Measurements from ENCODE around the gene KCNJ15.

Gene KCNJ15

DNA sequence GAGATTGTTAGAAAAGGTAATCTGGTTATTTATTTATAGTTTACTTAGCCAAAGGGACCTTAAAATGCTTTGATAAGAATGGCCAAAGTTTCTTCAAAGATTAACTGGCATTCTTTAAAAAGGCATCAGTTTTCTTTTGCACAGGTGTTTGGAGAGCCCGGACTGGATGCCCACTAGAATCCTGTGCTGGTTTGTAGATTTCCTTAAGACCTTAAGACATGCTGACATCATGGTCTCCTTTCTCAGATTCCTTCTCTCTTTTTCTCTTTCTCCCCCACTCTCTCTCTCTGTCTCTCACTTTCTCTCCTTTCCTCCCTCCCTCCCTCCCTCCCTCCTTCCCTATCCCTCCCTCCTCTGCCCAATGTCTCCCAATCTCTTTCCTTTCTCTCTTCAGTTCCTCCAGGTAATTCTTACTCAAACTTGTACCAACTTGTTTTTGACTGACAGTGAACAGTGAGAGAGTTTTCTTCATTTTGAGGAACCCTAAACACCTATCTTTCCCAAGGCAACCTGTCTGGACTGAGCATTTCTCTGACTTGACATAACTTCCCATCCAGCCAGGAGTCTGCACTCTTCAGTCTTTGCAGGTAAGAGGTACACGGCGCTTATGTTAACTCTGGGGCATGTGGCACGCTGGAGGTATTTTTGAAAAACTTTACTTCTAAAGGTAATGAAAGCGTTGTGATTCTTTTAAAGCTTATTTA lies at the start of gene KCNJ15:
KCNJ15 (plus strand) TSS at position 393 of the 704 bp plus-strand sequence. CDS start 42,271 bp downstream, outside the sequence.
- Histone ChIP-seq H3K36me3 (ENCODE audit: insufficient read depth, low read length) (no peaks in the 10 kb centered on the region), H3K27me3 (ENCODE audit: insufficient read depth, low read length) (peaks cover 7% of the 10 kb centered on the region), H3K9me3 (ENCODE audit: low read length) (no peaks in the 10 kb centered on the region), H2AFZ (ENCODE audit: low read depth, low read length) (no peak within 1 kb of the TSS), H3K4me3 (ENCODE audit: low read length) (no peak within 1 kb of the TSS), H3K4me1 (ENCODE audit: insufficient read depth, low read length) (no peaks in the 10 kb centered on the region)

DNA sequence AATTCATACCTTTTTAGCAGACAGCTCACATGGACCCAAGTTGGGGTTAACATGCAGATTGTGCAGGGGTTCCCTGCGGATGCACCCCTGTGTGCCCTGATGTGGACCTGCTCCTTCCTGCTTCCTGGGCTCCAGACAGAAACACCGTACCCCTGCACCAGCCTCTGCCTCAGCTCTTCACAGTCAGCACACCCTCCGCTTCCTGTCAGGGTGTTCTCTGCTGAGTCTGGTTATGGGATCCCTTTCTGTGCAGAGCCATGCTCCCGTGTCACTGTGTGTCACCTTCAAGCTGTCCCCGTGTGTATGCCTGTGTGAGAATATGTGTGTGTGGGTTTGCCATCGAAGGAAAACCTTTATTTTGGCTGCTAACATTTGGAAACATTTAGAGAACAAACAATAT lies 48.7 kb upstream of the KCNJ15 start:
- Histone ChIP-seq H3K27me3 (ENCODE audit: insufficient read depth, low read length) (no peaks in the 10 kb centered on the region), H3K36me3 (ENCODE audit: insufficient read depth, low read length) (no peaks in the 10 kb centered on the region), H3K4me3 (ENCODE audit: low read length) (no peak overlapping the region), H2AFZ (ENCODE audit: low read depth, low read length) (no peak overlapping the region), H3K9me3 (ENCODE audit: low read length) (no peaks in the 10 kb centered on the region), H3K4me1 (ENCODE audit: insufficient read depth, low read length) (no peaks in the 10 kb centered on the region)

DNA sequence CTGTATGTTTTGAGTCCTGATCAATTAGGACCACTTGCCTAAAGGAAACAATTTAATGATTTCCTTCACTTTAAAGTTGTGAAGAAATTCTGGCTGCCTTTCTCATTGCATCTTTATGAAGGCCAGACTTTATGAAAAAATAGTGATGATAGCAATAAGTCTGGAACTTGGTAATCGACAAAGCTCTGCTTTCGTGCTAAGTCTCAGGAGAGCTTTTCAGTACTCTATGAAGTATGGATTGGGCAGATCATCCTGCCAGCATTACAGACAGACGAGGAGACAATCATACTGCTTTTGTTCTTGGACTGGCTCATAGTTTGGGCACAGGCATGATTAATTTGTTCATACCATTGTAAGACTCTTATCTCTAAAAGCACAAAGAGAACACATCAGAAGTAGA lies 45.5 kb upstream of the KCNJ15 start:
- H3K4me3 ChIP-seq (ENCODE audit: low read length) = no peak overlapping the region
- no peaks in the 10 kb centered on the region for H3K27me3 ChIP-seq (ENCODE audit: insufficient read depth, low read length)
- no peaks in the 10 kb centered on the region for H3K4me1 ChIP-seq (ENCODE audit: insufficient read depth, low read length)
- H2AFZ ChIP-seq (ENCODE audit: low read depth, low read length) = no peak overlapping the region
- H3K9me3 ChIP-seq (ENCODE audit: low read length) = no peaks in the 10 kb centered on the region
- H3K36me3 ChIP-seq (ENCODE audit: insufficient read depth, low read length) = no peaks in the 10 kb centered on the region

DNA sequence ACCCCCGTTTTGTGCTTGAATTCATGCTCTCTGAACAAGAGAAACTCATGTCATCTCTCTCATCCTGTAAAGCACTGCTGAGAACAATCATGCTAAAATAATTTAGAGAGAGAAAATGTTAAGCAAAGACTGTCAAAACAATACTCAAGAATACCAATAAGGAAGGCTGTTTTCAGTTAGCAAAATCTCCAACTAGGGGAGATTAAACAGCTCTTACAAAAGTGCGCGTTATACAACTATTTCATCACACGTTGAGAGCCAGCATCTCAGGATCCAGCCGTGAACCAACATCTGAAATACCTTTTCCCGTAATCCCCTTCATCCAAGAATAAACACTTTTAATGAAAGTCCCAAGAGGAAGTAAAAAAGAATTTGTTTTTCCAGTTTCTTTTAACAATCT lies 44.1 kb upstream of the KCNJ15 start:
- H3K4me3 ChIP-seq (ENCODE audit: low read length) = no peak overlapping the region
- H3K4me1 ChIP-seq (ENCODE audit: insufficient read depth, low read length) = no peaks in the 10 kb centered on the region
- H2AFZ ChIP-seq (ENCODE audit: low read depth, low read length) = no peak overlapping the region
- no peaks in the 10 kb centered on the region for H3K27me3 ChIP-seq (ENCODE audit: insufficient read depth, low read length)
- no peaks in the 10 kb centered on the region for H3K9me3 ChIP-seq (ENCODE audit: low read length)
- no peaks in the 10 kb centered on the region for H3K36me3 ChIP-seq (ENCODE audit: insufficient read depth, low read length)

DNA sequence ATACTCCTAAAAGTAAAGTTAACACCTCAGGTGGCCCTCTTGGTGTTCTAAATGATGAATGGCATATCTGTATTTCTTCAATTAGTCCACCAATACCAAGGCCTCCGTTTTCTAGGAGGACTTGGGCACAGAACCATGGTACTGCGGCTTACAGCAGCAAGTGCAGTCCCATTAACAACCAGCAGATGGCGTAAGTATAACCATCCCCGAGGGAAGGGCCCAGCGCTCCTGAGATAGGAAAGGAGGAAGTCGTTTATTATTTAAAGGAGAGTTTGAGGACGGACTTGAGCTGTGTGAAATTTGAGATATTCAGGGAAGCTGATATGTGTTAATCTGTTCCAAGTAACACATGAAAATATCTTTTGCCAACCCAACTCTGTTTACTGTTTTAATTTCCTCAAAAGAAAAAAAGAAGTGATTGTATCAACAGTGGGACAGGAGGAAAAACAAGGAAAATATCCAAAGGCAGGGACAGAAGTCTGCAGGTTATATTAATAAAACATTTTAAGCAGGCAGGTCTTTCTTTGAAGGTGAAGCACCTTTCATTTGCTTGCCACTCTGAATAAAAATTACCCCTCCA lies 37.7 kb upstream of the KCNJ15 start:
- Histone ChIP-seq H3K4me3 (ENCODE audit: low read length) (no peak overlapping the region), H3K36me3 (ENCODE audit: insufficient read depth, low read length) (no peaks in the 10 kb centered on the region), H3K4me1 (ENCODE audit: insufficient read depth, low read length) (no peaks in the 10 kb centered on the region), H3K27me3 (ENCODE audit: insufficient read depth, low read length) (no peaks in the 10 kb centered on the region), H3K9me3 (ENCODE audit: low read length) (peaks cover 2% of the 10 kb centered on the region), H2AFZ (ENCODE audit: low read depth, low read length) (no peak overlapping the region)

DNA sequence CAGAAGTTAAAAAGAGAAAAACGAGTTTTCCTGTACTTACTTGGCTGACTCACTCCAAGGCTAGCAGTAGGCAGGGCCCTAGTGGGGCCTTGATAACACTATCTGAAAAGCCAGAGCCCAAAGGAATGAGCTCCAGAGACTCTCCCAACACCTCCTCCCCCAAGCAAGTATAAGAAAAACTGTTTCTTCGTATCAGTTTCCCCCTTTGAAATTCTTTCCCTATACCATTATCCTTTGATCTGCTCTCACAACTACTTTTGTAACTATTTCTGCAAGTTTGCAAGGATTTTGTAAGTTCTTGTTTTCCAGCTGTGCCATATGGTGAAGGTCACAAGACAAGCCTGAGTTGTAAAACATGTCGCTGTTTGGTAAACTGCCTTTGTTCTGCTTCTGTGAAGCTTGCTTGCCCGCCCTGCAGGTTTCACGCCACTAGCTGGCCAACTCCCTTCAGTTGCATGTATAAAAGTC lies 36.5 kb upstream of the KCNJ15 start:
- Histone ChIP-seq H3K27me3 (ENCODE audit: insufficient read depth, low read length) (no peaks in the 10 kb centered on the region), H3K36me3 (ENCODE audit: insufficient read depth, low read length) (no peaks in the 10 kb centered on the region), H3K4me3 (ENCODE audit: low read length) (no peak overlapping the region), H3K4me1 (ENCODE audit: insufficient read depth, low read length) (no peaks in the 10 kb centered on the region), H2AFZ (ENCODE audit: low read depth, low read length) (no peak overlapping the region), H3K9me3 (ENCODE audit: low read length) (peaks cover 2% of the 10 kb centered on the region)

DNA sequence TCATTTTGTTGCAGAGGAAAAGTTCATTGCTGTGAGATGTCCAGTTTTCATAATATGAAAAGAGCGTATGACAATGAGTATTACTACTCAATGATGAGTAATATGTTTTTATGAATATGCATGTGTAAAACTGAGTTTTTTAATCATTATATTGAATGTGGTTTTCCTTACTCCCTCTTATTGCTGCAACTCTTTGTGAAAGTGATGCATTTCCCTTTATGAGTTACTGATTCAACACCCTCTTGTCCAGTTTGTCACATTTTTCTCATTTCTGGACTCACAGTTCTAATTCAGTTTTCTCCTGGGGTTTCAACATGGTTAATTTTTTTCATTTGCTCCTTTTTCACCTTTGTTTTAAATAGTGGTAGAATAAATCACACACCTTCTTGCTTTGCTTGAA lies 35.2 kb upstream of the KCNJ15 start:
- Histone ChIP-seq H3K9me3 (ENCODE audit: low read length) (peaks cover 2% of the 10 kb centered on the region), H3K36me3 (ENCODE audit: insufficient read depth, low read length) (no peaks in the 10 kb centered on the region), H2AFZ (ENCODE audit: low read depth, low read length) (no peak overlapping the region), H3K4me3 (ENCODE audit: low read length) (no peak overlapping the region), H3K4me1 (ENCODE audit: insufficient read depth, low read length) (no peaks in the 10 kb centered on the region), H3K27me3 (ENCODE audit: insufficient read depth, low read length) (no peaks in the 10 kb centered on the region)

DNA sequence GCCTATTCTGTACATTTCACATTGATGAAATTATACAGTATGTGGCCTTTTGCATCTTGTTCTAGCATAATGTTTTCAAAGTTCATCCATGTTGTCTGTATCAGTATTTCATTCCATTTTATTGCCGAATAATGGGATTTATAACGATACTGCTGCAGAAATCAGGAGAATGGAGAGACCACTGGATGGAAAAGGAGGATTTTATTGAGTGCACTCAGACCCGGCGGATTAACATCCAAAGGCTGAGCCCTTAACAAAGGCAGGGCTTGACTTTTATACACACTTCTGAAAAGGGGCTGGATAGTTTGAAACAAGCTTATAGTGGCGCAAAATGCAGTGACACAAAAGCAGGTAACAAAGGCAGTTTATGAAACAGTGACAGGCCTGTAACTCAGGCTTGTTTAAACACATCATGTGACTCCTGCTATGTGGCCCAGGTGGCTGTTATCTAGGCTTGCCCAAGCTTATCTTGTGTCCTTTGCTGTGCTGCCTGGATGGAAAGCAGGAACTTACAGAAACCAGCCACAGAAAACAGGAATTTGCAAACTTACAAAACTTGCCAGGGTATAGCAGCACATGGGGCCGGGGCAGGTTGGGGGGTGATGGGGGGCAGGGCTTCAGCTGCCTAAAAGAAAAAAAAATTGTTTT lies 32.8 kb upstream of the KCNJ15 start:
- Histone ChIP-seq H3K9me3 (ENCODE audit: low read length) (peaks cover 2% of the 10 kb centered on the region), H3K27me3 (ENCODE audit: insufficient read depth, low read length) (no peaks in the 10 kb centered on the region), H3K4me1 (ENCODE audit: insufficient read depth, low read length) (no peaks in the 10 kb centered on the region), H2AFZ (ENCODE audit: low read depth, low read length) (no peak overlapping the region), H3K4me3 (ENCODE audit: low read length) (no peak overlapping the region), H3K36me3 (ENCODE audit: insufficient read depth, low read length) (no peaks in the 10 kb centered on the region)

DNA sequence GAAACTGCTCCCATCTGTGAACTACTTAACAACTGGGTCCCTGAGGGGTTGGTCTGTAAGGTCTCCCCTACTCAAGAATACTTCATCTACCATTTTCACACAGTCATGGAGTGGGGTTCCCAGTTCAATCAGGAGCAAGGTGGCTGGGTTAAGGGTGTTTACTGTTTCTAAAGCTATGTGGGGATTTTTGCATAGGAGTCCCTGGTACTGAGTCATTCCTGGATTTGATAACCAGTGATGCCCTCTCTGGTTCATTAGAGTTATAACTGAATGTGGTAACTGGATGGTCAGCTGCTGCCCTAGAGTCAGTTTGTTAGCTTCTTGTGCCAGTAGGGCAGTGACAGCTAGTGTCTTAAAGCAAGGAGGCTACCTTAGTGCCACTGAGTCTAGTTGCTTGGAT lies 29.4 kb upstream of the KCNJ15 start:
- H3K27me3 ChIP-seq (ENCODE audit: insufficient read depth, low read length) = no peaks in the 10 kb centered on the region

DNA sequence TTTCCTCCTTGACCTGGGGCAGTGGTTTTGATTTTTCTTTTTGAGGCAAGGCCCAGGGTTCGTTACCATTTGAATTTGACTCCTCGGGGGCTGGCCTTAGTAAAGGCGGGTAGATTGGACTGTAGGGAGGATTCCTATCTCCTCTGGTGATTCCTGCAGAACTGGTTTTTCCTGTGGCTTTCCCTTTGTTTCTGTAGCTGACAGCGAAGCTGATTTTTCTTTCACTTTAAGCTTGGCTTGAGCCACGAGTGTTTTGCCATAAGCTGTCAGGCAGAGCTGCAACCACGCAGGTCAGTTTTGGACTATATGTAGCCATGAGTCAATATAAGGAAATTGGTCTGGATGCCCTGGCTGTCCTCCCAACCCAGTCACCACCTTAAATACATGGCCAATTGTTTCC lies 28.7 kb upstream of the KCNJ15 start:
- Histone ChIP-seq H3K27me3 (ENCODE audit: insufficient read depth, low read length) (no peaks in the 10 kb centered on the region), H2AFZ (ENCODE audit: low read depth, low read length) (no peak overlapping the region), H3K9me3 (ENCODE audit: low read length) (no peaks in the 10 kb centered on the region), H3K4me1 (ENCODE audit: insufficient read depth, low read length) (no peaks in the 10 kb centered on the region), H3K36me3 (ENCODE audit: insufficient read depth, low read length) (no peaks in the 10 kb centered on the region), H3K4me3 (ENCODE audit: low read length) (no peak overlapping the region)

More for the DNA sequence above, 29.4 kb upstream of the KCNJ15 start:
- no peak overlapping the region for H3K4me3 ChIP-seq (ENCODE audit: low read length)
- no peaks in the 10 kb centered on the region for H3K4me1 ChIP-seq (ENCODE audit: insufficient read depth, low read length)
- no peaks in the 10 kb centered on the region for H3K36me3 ChIP-seq (ENCODE audit: insufficient read depth, low read length)
- H3K9me3 ChIP-seq (ENCODE audit: low read length) = peaks cover 2% of the 10 kb centered on the region
- no peak overlapping the region for H2AFZ ChIP-seq (ENCODE audit: low read depth, low read length)

DNA sequence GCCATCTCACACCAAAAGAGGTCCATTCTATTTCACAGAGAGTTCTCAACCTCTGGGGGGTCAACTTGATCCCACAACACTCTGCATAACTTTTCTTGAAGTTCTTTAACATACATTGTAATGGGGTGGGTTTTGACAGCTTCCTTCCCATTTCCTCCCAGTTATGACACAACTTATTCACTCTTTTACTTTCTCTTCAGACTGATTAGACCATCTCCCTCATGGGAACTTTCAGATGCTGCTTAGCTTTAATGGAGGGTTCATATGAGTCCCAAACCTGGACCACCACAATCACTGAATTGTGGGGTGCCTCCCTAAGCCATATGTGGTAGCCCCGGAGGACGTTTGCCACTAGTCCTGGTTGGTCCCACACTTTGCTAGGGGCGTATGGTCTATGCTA lies 28.3 kb upstream of the KCNJ15 start:
- H2AFZ ChIP-seq (ENCODE audit: low read depth, low read length) = no peak overlapping the region
- H3K9me3 ChIP-seq (ENCODE audit: low read length) = no peaks in the 10 kb centered on the region

DNA sequence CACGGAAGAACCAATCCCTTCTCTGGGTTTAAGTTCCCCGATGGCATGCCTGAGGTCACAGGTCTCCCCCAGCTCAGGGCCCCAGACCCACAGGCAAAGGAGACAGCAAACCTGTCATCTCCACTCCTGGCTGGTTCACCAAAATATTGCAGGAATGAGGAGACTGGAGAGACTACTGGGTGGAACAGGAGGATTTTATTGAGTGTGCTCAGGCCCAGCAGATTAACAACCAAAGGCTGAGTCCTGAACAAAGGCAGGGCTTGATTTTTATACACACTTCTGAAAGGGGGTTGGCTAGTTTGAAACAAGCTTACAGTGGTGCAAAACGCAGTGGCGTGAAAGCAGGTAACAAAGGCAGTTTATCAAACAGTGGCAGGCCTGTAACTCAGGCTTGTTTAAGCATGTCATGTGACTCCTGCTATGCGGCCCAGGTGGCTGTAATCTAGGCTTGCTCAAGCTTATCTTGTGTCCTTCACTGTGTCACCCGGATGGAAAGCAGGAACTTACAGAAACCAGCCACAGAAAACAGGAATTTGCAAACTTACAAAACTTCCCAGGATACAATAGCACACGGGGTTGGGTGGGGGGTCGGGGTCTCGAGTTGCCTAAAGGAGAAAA lies 27.4 kb upstream of the KCNJ15 start:
- H3K4me3 ChIP-seq (ENCODE audit: low read length) = no peak overlapping the region
- H3K27me3 ChIP-seq (ENCODE audit: insufficient read depth, low read length) = no peaks in the 10 kb centered on the region
- H3K4me1 ChIP-seq (ENCODE audit: insufficient read depth, low read length) = no peaks in the 10 kb centered on the region
- no peaks in the 10 kb centered on the region for H3K36me3 ChIP-seq (ENCODE audit: insufficient read depth, low read length)
- H2AFZ ChIP-seq (ENCODE audit: low read depth, low read length) = no peak overlapping the region
- H3K9me3 ChIP-seq (ENCODE audit: low read length) = no peaks in the 10 kb centered on the region

More for the DNA sequence above, 28.3 kb upstream of the KCNJ15 start:
- Histone ChIP-seq H3K27me3 (ENCODE audit: insufficient read depth, low read length) (no peaks in the 10 kb centered on the region), H3K4me3 (ENCODE audit: low read length) (no peak overlapping the region), H3K36me3 (ENCODE audit: insufficient read depth, low read length) (no peaks in the 10 kb centered on the region), H3K4me1 (ENCODE audit: insufficient read depth, low read length) (no peaks in the 10 kb centered on the region)

All from neuron (in vitro differentiated cells).